DND-41 (cell line): ENCODE results near the gene DKK2.

Experiments used
- CTCF ChIP-seq: IDR thresholded peaks from 2 replicates; pipeline ENCODE4 v1.5.1; 2012; ENCODE audit warnings: borderline replicate concordance, low read length, moderate library complexity, mild to moderate bottlenecking; ENCODE audit not compliant: poor library complexity, severe bottlenecking; ENCODE audit errors: extremely low read depth
- EZH2 ChIP-seq: IDR thresholded peaks from 3 replicates; pipeline ENCODE4 v1.6.1; 2012; ENCODE audit warnings: borderline replicate concordance, low read depth, mild to moderate bottlenecking, moderate library complexity, low read length, inconsistent platforms; ENCODE audit not compliant: severe bottlenecking

DNA sequence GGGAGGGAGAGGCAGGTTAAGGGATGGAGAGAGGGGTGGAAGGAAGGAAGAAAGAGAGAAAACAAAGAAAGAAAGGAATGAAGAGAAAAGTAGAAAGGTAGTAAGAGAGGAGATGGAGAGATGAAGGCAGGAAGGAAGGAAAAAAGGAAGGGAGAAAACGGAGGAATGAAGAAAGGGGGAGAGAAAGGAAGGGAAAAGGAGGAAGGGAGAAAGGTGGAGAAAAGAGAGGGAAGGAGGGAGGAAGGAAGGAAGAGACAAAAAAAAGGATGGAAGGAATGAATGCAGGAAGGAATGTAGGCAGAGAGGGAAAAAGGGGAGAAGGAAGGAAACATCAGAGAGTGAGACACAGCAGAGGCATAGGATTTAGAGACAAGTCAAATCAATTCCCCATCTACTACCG lies 68.2 kb downstream of the DKK2 start:
- no peak for TF ChIP-seq CTCF
- no peak for TF ChIP-seq EZH2
